ENCODE data around the gene NCOA6. TPM values are rescaled to one million over a fixed set of nuclear protein-coding genes. Genes with fewer than 3 reads are reported as not detected.

Gene NCOA6
- total RNA-seq, 2 experiments from 2014 or later, result 15.7 to 17.2 TPM

DNA sequence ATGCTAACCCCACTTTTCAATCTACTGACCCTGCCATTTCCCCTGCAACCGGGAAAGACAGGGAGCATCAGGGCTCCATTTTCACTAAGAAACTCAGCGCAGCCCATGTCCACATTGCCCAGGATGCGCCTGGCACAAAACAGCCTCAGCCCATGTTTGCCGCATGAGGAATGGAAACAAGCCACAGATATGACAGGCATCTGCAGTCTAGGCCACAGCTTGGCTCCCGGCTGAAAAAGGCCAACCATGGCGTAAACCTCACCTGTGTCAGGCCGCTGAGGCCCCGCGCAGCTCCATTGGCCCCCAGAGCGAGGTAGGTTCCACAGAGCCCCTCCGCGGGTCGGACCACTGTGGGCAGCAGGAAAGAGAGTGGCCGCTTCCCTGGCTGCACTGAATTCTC, 25.5 kb upstream of the NCOA6 start:
- Mint-ChIP-seq H3K4me1 (ENCODE audit: low read depth) (no peaks in the 10 kb centered on the region), H3K27me3 (no peaks in the 10 kb centered on the region), H3K9me3 (no peaks in the 10 kb centered on the region), H3K27ac (no peak overlapping the region), H3K4me3 (no peak overlapping the region), H3K36me3 (ENCODE audit: low read depth) (peaks cover 5% of the 10 kb centered on the region)
- DNase-seq (no peak), ATAC-seq (no peak)
- POLR2A ChIA-PET, result no interaction called here
- intact Hi-C loops (cut with micrococcal nuclease), result no loop called here
- TF ChIP-seq CTCF (IDR thresholded peaks at IDR 0.05), result no peak
- CTCF ChIA-PET, result no interaction called here

- TF ChIP-seq CTCF (IDR thresholded peaks at IDR 0.05), result no peak
- no peak overlapping the region for H3K27ac Mint-ChIP-seq
- H3K27me3 Mint-ChIP-seq, result no peaks in the 10 kb centered on the region
- ChIA-PET POLR2A (no interaction called here), CTCF (no interaction called here)
- H3K4me3 Mint-ChIP-seq, result no peak overlapping the region
- no peaks in the 10 kb centered on the region for H3K9me3 Mint-ChIP-seq
- no peak for ATAC-seq
- no peaks in the 10 kb centered on the region for H3K4me1 Mint-ChIP-seq (ENCODE audit: low read depth)
- DNase-seq, result no peak
- intact Hi-C loops (cut with micrococcal nuclease), result no loop called here
- H3K36me3 Mint-ChIP-seq (ENCODE audit: low read depth), result peaks cover 5% of the 10 kb centered on the region
These were observed 24.3 kb upstream of the NCOA6 start for GRCh38 chr20:34849778-34850177.

- ChIA-PET POLR2A (interaction anchor here (0.9 to 1.7 kb wide), 2 partner anchors 12 to 58 kb away, joined by 3 read pairs; no protein-coding TSS in a partner anchor), CTCF (interaction anchor here (0.7 to 2.0 kb wide), 3 partner anchors 13 to 245 kb away, joined by 4 read pairs; partner anchors contain the start of genes GSS and MYH7B)
- ATAC-seq (no peak), DNase-seq (no peak)
- H3K4me1 Mint-ChIP-seq (ENCODE audit: low read depth), result no peaks in the 10 kb centered on the region
- intact Hi-C loops (cut with micrococcal nuclease), result no loop called here
- H3K27me3 Mint-ChIP-seq, result no peaks in the 10 kb centered on the region
- TF ChIP-seq CTCF (IDR thresholded peaks at IDR 0.05), result no peak
- H3K36me3 Mint-ChIP-seq (ENCODE audit: low read depth), result peaks cover 5% of the 10 kb centered on the region
- H3K9me3 Mint-ChIP-seq, result no peaks in the 10 kb centered on the region
- H3K4me3 Mint-ChIP-seq, result no peak overlapping the region
- no peak overlapping the region for H3K27ac Mint-ChIP-seq
These were observed 23.1 kb upstream of the NCOA6 start for GRCh38 chr20:34848597-34848996.

DNA sequence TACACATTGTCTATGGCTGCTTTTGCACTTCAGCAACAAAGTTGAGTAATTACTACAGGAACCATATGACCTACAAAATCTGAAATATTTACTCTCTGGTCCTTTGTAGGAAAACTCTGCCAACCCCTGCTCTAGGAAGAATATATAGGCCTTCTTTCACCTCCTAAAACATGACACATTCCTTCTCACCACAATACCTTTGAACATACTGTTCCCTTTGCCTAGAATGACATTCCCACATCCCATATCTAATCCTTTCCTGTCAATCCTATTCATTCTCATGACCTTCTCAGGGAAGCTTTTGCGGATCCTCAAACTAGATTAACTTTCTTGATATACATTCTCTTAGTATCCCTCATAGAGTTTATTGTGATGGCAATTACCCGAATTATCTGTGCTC, 18.0 kb upstream of the NCOA6 start:
- DNase-seq (no peak), ATAC-seq (no peak)
- H3K27ac Mint-ChIP-seq, result no peak overlapping the region
- H3K4me3 Mint-ChIP-seq, result no peak overlapping the region
- no peaks in the 10 kb centered on the region for H3K27me3 Mint-ChIP-seq
- POLR2A ChIA-PET, result interaction anchor here (0.6 kb wide), 2 partner anchors 139 to 221 kb away, joined by 3 to 4 read pairs; partner anchors contain the start of gene TP53INP2
- H3K9me3 Mint-ChIP-seq, result no peaks in the 10 kb centered on the region
- H3K4me1 Mint-ChIP-seq (ENCODE audit: low read depth), result no peaks in the 10 kb centered on the region
- intact Hi-C loops (cut with micrococcal nuclease), result no loop called here
- H3K36me3 Mint-ChIP-seq (ENCODE audit: low read depth), result peaks cover 2% of the 10 kb centered on the region
- CTCF ChIA-PET, result no interaction called here
- TF ChIP-seq CTCF (IDR thresholded peaks at IDR 0.05), result no peak

GRCh38 chr20:34842143-34842542, 16.7 kb upstream of the NCOA6 start:
- ATAC-seq (no peak), DNase-seq (no peak)
- H3K27ac Mint-ChIP-seq, result no peak overlapping the region
- no peak for TF ChIP-seq CTCF (IDR thresholded peaks at IDR 0.05)
- ChIA-PET POLR2A (no interaction called here), CTCF (no interaction called here)
- H3K27me3 Mint-ChIP-seq, result no peaks in the 10 kb centered on the region
- intact Hi-C loops (cut with micrococcal nuclease), result no loop called here
- no peaks in the 10 kb centered on the region for H3K4me1 Mint-ChIP-seq (ENCODE audit: low read depth)
- H3K36me3 Mint-ChIP-seq (ENCODE audit: low read depth), result no peaks in the 10 kb centered on the region
- H3K4me3 Mint-ChIP-seq, result no peak overlapping the region
- H3K9me3 Mint-ChIP-seq, result no peaks in the 10 kb centered on the region

Data from activated CD8-positive, alpha-beta T cell treated with anti-CD3 and anti-CD28 coated beads for 36 hours (primary cell).